NB4 (cell line): ENCODE measurements around the gene ERBB4.

Experiments
- DNase-seq: peaks from one replicate; pipeline ENCODE4 v3.0.0; 2010; ENCODE audit warnings: low read depth
- H3K4me3 ChIP-seq: one replicate; pipeline ENCODE4 v1.5.1; 2011; ENCODE audit warnings: mild to moderate bottlenecking, low read depth, low read length, moderate library complexity
- CTCF ChIP-seq: IDR thresholded peaks from one replicate; pipeline ENCODE4 v1.5.1; 2012; ENCODE audit warnings: low read depth, low read length
- MAX ChIP-seq: IDR thresholded peaks from 2 replicates; pipeline ENCODE4 v1.6.1; 2011; ENCODE audit warnings: low read depth, low read length
- MYC ChIP-seq: IDR thresholded peaks from 2 replicates; pipeline ENCODE4 v1.6.1; 2011; ENCODE audit warnings: low read depth, low read length
- POLR2A ChIP-seq: IDR thresholded peaks from 2 replicates; pipeline ENCODE4 v1.6.1; 2011; ENCODE audit warnings: mild to moderate bottlenecking; ENCODE audit not compliant: insufficient read length; ENCODE audit errors: extremely low read depth

ERBB4 gene

GRCh38 chr2:211755187-211755586, 783.4 kb downstream of the ERBB4 start:
- DNase-seq, result no peak
- H3K4me3 ChIP-seq, result no peak overlapping the region
- TF ChIP-seq MYC (no peak), CTCF (no peak), POLR2A (no peak), MAX (no peak)

GRCh38 chr2:211751848-211752247, 786.8 kb downstream of the ERBB4 start:
- no peak overlapping the region for H3K4me3 ChIP-seq
- DNase-seq, result no peak
- TF ChIP-seq MAX, result no peak
- TF ChIP-seq MYC, result no peak
- TF ChIP-seq POLR2A, result no peak
- TF ChIP-seq CTCF, result no peak

- H3K4me3 ChIP-seq, result no peak overlapping the region
- no peak for TF ChIP-seq POLR2A
- TF ChIP-seq MYC, result no peak
- no peak for TF ChIP-seq MAX
- no peak for TF ChIP-seq CTCF
- DNase-seq, result no peak
Observed at GRCh38 chr2:211748339-211748738, 790.3 kb downstream of the ERBB4 start.

GRCh38 chr2:211745295-211746097, 793.1 kb downstream of the ERBB4 start:
- H3K4me3 ChIP-seq, result no peak overlapping the region
- peak; percentile 69 for DNase-seq
- TF ChIP-seq POLR2A (no peak), CTCF (peak; percentile 88)

- no peak overlapping the region for H3K4me3 ChIP-seq
- TF ChIP-seq CTCF (no peak), POLR2A (no peak), MYC (no peak), MAX (no peak)
- no peak for DNase-seq
Observed at GRCh38 chr2:211744379-211744778, 794.2 kb downstream of the ERBB4 start.

GRCh38 chr2:211741966-211742365, 796.6 kb downstream of the ERBB4 start:
- TF ChIP-seq MAX, result no peak
- DNase-seq, result no peak
- H3K4me3 ChIP-seq, result no peak overlapping the region
